HG02973 (cell line): ENCODE results near the gene KRTAP9-4.
"Not testable (repeated sequence)": the region's sequence is repeated elsewhere in the genome, so short reads cannot be mapped to it uniquely, and the experiment has no call there.

Experiments
- ATAC-seq: cut with Tn5 transposase; IDR thresholded peaks from one replicate; pipeline ENCODE4 v1.9.1; 2021; ENCODE audit warnings: moderate library complexity; ENCODE audit not compliant: unreplicated experiment

KRTAP9-4 gene

DNA sequence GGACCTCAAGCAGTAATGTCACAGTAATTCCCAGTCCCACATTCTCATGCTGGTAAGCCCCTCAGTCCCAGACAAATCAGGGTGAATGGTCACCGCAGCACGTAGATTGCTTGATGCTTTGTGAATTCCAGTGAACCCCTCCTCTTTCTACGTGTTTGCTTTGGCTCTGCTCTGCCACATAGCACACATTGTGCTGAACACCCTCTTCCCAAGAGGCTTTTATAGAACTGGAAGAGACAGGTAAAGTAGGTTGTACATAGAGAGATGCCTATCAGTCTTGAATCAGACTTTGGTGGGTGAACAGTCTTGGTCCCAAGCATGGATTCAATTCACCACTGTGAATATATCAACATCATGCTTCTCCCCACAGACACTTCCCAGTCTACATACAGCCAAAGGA lies 15.1 kb downstream of the KRTAP9-4 start:
- ATAC-seq: no peak

DNA sequence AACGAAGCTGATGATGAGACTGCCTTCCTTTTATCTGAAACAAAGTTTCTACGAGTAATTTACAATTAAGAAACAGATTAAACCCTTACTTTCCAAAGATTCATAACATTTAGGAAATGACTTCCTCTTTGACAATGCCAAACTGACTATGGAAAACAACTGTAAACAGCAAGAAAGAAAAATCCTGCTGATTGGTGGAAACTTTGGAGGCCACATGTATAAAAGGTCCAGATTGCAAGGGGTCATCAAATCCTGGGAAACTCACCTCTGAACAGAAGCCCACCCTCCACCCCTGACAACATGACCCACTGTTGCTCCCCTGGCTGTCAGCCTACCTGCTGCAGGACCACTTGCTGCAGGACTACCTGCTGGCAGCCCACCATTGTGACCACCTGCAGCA lies 15.6 kb downstream of the KRTAP9-4 start, which contains the start of gene KRTAP9-6:
TSS of gene KRTAP9-6 (plus strand) at position 301 of the 400 bp plus-strand sequence. CDS start at position 301, 0 bp downstream.
- ATAC-seq: no peak

DNA sequence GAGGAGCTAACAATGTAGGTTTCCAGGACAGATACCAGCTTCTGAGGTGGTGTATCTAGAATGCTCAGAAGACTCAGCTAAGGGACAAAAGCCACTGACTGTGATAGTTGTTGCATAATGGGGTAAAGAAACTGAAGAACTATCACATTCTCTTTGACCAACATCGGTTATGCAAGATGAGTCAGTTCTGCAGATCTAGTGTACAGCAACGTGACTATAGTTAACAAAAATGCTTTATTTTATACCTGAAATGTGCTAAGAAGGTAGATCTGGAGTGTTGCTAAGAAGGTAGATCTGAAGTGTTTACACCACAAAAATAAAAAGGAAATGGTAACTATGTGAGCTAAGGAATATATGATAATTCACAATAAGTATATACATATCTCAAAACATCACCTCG lies 18.2 kb downstream of the KRTAP9-4 start:
- no peak for ATAC-seq

DNA sequence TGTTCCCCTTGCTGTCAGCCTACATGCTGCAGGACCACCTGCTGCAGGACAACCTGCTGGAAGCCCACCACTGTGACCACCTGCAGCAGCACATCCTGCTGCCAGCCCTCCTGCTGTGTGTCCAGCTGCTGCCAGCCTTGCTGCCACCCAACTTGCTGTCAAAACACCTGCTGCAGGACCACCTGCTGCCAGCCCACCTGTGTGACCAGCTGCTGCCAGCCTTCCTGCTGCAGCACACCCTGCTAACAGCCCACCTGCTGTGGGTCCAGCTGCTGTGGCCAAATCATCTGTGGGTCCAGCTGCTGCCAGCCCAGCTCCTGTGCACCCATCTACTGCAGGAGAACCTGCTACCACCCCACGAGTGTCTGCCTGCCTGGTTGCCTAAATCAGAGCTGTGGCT lies 21.8 kb downstream of the KRTAP9-4 start:
- not testable (repeated sequence) for ATAC-seq

DNA sequence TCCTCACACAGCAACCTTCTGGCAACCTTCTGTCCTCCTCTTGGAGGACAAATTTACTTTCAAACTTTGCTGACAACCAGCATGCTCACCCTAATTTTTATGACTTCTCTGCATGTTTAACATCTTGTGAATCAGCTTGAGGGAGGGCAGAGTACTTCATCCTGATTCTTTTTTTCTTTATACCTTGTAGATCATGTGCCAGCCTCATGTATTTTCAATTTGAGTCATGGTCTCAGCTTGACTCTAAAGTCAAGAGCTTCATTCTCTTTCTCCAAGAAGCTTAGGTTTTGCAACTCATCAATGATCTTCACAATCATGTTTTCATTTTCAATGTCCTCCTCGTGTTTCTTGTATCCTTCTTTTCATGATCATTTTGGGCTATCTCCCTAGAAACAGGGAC lies 22.4 kb downstream of the KRTAP9-4 start:
- no peak for ATAC-seq

DNA sequence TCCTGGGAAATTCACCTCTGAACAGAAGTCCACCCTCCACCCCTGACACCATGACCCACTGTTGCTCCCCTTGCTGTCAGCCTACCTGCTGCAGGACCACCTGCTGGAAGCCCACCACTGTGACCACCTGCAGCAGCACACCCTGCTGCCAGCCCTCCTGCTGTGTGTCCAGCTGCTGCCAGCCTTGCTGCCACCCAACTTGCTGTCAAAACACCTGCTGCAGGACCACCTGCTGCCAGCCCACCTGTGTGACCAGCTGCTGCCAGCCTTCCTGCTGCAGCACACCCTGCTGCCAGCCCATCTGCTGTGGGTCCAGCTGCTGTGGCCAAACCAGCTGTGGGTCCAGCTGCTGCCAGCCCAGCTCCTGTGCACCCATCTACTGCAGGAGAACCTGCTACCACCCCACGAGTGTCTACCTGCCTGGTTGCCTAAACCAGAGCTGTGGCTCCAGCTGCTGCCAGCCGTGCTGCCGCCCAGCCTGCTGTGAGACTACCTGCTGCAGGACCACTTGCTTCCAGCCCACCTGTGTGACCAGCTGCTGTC lies 26.2 kb downstream of the KRTAP9-4 start, which contains the start of gene KRTAP9-7:
TSS of gene KRTAP9-7 (plus strand) at position 51 of the 543 bp plus-strand sequence. CDS start at position 51, 0 bp downstream.
- ATAC-seq: not testable (repeated sequence)

DNA sequence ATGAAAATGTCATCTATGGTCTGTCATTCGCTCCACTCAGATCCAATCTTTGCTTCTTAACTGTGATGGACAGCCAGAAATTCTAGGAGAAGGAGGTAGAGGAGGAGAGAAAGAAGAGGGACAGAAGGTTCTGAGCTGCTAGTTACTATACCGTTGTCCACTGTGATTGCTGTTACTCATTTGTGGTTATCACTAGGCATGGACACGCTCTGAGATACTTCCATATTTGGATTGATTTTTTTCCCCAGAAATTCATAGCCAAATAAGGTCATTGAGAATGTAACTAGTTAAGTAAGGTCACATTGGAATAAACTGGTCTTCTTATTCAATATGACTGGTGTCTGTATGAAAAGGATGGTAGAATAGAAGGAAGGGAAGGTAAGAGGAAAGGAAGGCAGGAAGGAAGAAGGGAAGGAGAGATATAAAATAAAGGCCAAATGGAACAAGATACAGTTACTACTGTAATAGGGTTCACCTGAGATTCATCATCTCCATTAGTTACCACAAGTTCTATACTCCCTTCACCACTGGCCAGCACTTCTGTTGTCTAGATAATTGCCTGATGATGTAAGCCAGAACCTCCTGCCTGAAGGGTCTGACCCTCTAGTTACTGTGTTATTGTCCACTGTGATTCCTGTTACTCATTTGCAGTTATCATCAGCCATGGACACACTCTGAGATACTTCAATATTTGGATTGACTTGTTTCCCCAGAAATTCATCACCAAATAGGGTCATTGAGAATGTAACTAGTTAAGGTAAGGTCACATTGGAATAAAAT lies 28.9 kb downstream of the KRTAP9-4 start:
- ATAC-seq: no peak

DNA sequence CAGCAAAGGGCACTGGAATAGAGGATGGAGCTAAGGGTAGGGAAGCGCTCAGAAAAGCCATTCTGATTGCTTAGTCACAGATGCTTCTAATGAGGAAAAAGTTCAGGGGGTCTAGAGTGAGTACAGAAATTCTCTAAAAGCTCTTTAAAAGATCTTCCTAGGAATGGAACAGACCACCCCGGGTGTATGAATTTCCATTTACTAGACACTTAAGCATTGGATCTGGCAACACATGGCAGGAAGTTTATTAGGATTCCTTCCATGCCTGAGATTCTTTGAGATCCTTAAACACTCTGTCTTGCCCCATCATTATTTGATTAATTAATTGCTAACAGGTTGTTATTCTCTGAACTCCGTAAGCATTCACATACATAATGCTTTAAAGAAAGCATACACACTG lies 34.6 kb downstream of the KRTAP9-4 start:
- no peak for ATAC-seq

DNA sequence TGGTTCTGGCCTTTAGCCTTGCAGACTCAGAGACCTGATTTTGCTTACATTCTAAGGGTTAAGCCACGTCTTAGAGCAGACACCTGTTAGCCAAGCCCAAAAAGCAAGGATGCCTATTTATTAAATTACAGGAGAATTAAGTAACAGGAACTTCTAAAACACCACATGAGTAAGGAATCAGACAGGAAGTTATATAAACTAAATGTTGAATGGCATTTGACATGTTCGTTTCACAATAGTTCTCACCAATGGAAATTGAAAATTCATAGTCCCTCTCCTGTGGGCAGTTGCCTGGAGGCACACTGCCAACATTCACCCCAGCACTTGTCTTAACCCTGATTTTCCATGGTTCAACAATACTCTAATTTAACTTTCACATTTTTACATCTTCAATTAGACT lies 35.1 kb downstream of the KRTAP9-4 start:
- no peak for ATAC-seq

DNA sequence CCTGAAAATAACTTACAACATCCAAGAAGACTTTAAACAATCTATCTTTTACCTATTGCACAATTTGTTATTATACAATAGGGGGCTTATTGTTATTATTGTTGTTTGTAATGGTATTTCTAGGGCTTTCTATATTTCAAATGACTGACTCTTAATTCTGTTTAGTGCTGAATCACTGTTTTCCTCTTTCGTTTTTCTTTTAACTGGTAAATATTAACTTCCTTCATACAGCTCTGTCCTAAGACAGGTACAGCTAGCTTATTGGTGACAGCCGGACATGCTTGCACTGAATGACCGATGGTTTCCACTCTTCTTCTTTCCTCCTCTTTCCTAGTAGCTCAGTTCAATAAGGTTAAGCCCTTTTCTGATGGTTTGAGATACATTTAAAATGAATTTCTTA lies 37.6 kb downstream of the KRTAP9-4 start:
- no peak for ATAC-seq

DNA sequence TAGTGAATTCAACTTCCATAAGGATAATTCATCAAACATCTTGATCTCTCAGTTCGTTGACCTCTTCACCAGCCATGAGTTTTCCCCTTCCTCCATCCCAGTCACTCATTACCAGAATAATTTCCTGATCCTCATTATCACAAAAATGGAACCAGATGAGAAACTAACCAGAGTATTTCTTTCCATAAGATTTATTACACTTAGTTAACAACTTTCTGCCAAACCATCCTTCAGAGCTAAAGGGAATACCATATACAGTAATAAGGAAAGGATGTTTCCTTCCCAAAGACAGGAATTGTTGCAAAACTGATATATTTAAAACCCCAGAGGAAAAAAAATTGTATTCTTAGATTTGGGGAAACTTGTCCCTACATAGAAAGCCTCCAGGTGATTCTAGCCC lies 44.5 kb downstream of the KRTAP9-4 start:
- no peak for ATAC-seq

DNA sequence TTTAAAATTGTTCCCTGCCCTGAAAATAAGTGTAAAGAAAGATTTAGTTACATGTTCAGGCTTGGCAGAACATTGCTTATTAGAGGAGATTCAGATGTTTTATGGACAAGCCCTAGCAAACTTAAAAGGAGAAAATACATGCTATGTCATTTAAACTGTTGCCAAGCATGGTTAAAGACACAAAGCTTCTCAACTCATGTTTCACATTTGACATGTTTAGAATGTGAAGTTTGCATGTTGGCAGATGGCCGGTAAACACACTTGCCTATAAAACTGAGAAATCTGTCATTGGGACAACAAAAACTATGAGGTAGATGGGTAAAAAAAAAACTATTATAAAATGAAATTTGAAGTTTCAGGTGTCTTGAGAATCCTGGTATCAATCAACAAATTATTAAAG lies 47.4 kb downstream of the KRTAP9-4 start:
- no peak for ATAC-seq

DNA sequence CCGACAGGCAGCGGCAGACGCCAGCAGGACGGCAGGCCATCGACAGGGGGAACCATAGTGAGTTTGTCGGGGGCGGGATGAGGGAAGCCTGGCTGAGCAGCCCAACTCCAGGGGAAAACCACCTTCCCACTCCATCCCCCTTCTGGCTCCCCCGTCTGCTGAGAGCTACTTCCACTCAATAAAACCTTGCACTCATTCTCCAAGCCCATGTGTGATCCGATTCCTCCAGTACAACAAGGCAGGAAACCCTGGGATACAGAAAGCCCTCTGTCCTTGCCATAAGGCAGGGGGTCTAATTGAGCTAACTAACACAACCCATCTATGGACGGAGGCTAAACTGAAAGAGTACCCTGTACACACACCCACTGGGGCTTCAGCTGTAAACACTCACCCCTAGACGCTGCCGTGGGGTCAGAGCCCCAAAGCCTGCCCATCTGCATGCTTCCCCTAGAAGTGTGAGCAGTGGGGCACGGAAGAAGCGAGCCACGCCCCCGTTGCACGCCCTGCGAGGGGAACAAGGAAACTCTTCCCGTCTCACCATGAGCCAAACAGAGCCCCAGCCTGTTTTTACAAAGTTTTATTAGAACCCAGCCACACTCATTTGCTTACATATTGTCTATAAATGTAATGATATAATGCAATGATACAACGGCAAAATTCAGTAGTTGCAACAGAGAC lies 49.1 kb downstream of the KRTAP9-4 start:
- ATAC-seq: no peak
